Lower lobe of right lung (tissue), 2 donors: Measurements from ENCODE around the gene STRBP. TPM values are rescaled to one million over a fixed set of nuclear protein-coding genes. Genes with fewer than 3 reads are reported as not detected.
"Not testable (repeated sequence)": the region's sequence is repeated elsewhere in the genome, so short reads cannot be mapped to it uniquely, and the experiment has no call there.

Source experiments
- ATAC-seq, 2 donors: fragments of 200-7000 bp; cut with Tn5 transposase; one replicate each; pipeline ENCODE4 v1.9.1; 2020 to 2022; ENCODE audit warnings: mild to moderate bottlenecking in 2 of 2, moderate library complexity in 2 of 2
- DNase-seq: peaks from one replicate; pipeline ENCODE4 v3.0.0-alpha.2; 2020
- H3K27ac ChIP-seq: fragments of 200-600 bp; one replicate; pipeline ENCODE4 v1.8.0; 2022
- H3K27me3 ChIP-seq: fragments of 200-600 bp; one replicate; pipeline ENCODE4 v1.8.0; 2022; ENCODE audit warnings: low read depth
- H3K36me3 ChIP-seq: fragments of 200-600 bp; one replicate; pipeline ENCODE4 v1.8.0; 2022; ENCODE audit warnings: mild to moderate bottlenecking
- H3K4me1 ChIP-seq: fragments of 200-600 bp; one replicate; pipeline ENCODE4 v1.8.0; 2022
- H3K4me3 ChIP-seq: fragments of 200-600 bp; one replicate; pipeline ENCODE4 v1.8.0; 2022; ENCODE audit warnings: mild to moderate bottlenecking
- H3K9me3 ChIP-seq: fragments of 200-600 bp; one replicate; pipeline ENCODE4 v1.8.0; 2022
- intact Hi-C: fragments of 100-400 bp; cut with DNase I; formaldehyde crosslinking; loops from one replicate; pipeline ENCODE4 v1.11.0; 2022
- total RNA-seq: library from RNA; stranded (reverse); fragmentation: NEBNext Ultra II Directional; extraction: Animal tissue kit (Norgen Biotek cat#: 25700); gene quantifications from one replicate; pipeline ENCODE4 v1.2.1, GENCODE V29; 2021
- TF ChIP-seq, protein P1 (sequence below): fragments of 200-600 bp; IDR thresholded peaks from one replicate; pipeline ENCODE4 v1.8.0; 2022; ENCODE audit warnings: antibody characterized with exemption, mild to moderate bottlenecking
- donor health status: DM: no; HTN: yes; CAD: no; lungs with severe emphysema.

Gene STRBP
- total RNA-seq, 1 donor from 2014 or later, result 23.7 TPM

GRCh38 chr9:123302348-123303214, 34.2 kb upstream of the STRBP start:
- intact Hi-C loops, result no loop called here
- no peak for ATAC-seq

DNA sequence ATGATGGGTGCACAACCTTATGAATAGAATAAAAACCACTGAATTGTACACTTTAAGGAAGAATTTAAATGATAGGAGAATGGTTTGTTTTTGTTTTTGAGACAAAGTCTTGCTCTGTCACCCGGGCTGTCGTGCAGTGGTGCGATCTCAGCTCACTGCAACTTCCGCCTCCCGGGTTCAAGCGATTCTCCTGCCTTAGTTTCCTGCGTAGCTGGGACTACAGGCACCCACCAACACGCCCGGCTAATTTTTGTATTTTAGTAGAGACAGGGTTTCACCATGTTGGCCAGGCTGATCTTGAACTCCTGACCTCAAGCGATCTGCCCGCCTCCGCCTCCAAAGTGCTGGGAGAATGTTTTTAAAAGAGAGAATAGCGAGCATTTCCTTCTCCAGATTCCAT, 33.5 kb upstream of the STRBP start:
- H3K4me1 ChIP-seq, H3K4me3 ChIP-seq, intact Hi-C loops, H3K27ac ChIP-seq, H3K9me3 ChIP-seq, ATAC-seq, DNase-seq, H3K27me3 ChIP-seq, H3K36me3 ChIP-seq: not testable (repeated sequence)

More at GRCh38 chr9:123302348-123303214, 34.2 kb upstream of the STRBP start:
- no peaks in the 10 kb centered on the region for H3K27me3 ChIP-seq
- no peak overlapping the region for H3K4me3 ChIP-seq
- H3K4me1 ChIP-seq, result no peaks in the 10 kb centered on the region
- no peaks in the 10 kb centered on the region for H3K36me3 ChIP-seq
- no peaks in the 10 kb centered on the region for H3K9me3 ChIP-seq
- no peak for DNase-seq
- TF ChIP-seq, protein P1, sequence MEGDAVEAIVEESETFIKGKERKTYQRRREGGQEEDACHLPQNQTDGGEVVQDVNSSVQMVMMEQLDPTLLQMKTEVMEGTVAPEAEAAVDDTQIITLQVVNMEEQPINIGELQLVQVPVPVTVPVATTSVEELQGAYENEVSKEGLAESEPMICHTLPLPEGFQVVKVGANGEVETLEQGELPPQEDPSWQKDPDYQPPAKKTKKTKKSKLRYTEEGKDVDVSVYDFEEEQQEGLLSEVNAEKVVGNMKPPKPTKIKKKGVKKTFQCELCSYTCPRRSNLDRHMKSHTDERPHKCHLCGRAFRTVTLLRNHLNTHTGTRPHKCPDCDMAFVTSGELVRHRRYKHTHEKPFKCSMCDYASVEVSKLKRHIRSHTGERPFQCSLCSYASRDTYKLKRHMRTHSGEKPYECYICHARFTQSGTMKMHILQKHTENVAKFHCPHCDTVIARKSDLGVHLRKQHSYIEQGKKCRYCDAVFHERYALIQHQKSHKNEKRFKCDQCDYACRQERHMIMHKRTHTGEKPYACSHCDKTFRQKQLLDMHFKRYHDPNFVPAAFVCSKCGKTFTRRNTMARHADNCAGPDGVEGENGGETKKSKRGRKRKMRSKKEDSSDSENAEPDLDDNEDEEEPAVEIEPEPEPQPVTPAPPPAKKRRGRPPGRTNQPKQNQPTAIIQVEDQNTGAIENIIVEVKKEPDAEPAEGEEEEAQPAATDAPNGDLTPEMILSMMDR, result no peak
- H3K27ac ChIP-seq, result no peak overlapping the region

DNA sequence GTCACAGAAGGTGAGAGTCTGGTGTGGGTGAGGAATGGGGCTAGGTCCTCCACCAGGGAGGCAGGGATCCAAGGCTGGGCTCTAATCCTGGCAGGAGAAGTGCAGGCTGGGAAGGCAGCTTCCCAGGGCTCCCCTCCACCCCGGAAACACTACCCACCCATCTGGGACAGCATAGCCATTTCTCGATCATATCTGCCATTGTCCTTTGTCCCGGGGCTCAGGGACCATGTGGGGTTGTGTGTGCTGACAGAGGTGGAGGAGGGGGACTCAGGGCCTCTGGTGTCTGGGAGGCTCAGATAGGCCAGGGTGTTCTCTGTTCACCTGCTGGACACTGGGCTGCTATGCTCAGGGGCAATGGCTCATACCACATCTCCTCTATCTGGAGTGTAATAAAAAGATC, 32.2 kb upstream of the STRBP start:
- H3K4me3 ChIP-seq, result no peak overlapping the region
- H3K9me3 ChIP-seq, result no peaks in the 10 kb centered on the region
- DNase-seq (no peak), ATAC-seq (no peak)
- no peaks in the 10 kb centered on the region for H3K27me3 ChIP-seq
- TF ChIP-seq, protein P1, result no peak
- no peaks in the 10 kb centered on the region for H3K4me1 ChIP-seq
- H3K36me3 ChIP-seq, result no peaks in the 10 kb centered on the region
- intact Hi-C loops, result no loop called here
- no peak overlapping the region for H3K27ac ChIP-seq

DNA sequence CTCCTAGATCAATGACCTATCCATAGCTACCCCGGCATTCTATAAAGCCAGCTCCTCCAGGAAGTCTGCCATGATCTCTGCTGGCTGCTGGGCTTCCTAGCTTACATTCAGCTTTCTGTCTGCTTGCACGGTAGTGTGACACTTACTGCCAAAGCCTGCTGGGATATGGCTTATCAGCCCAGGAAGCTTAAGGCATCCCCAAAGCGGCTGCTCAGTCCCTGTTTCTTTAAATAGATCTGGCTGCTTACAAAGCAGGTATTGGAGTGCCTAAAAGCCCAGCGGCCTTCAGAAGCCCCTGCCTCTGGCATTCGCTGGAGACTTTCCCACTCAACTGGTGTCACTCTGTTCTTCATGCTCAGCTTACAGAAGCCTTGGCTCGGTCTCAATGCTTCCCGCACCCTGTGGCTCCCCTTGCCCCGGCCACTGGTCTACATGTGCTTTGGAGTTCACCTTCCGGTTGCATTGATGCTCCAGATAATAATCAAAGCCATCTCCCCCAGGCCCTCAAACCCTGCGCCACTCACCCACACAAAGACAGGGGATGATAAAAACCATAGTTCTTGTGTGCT, 31.3 kb upstream of the STRBP start:
- Histone ChIP-seq H3K4me1 (no peaks in the 10 kb centered on the region), H3K4me3 (no peak overlapping the region), H3K27ac (no peak overlapping the region), H3K9me3 (no peaks in the 10 kb centered on the region), H3K27me3 (no peaks in the 10 kb centered on the region), H3K36me3 (no peaks in the 10 kb centered on the region)
- DNase-seq, result no peak
- ATAC-seq, result no peak
- TF ChIP-seq, protein P1, result no peak
- intact Hi-C loops, result no loop called here

GRCh38 chr9:123296174-123296573, 27.8 kb upstream of the STRBP start:
- TF ChIP-seq, protein P1, result no peak
- DNase-seq, result no peak

GRCh38 chr9:123291736-123292135, 23.4 kb upstream of the STRBP start:
- no peaks in the 10 kb centered on the region for H3K36me3 ChIP-seq
- H3K27ac ChIP-seq, result no peak overlapping the region
- no peak for ATAC-seq
- no peak for DNase-seq
- intact Hi-C loops, result no loop called here
- H3K27me3 ChIP-seq, result no peaks in the 10 kb centered on the region
- H3K4me1 ChIP-seq, result no peaks in the 10 kb centered on the region
- TF ChIP-seq, protein P1, result no peak
- no peaks in the 10 kb centered on the region for H3K9me3 ChIP-seq
- H3K4me3 ChIP-seq, result no peak overlapping the region

More at GRCh38 chr9:123296174-123296573, 27.8 kb upstream of the STRBP start:
- no peaks in the 10 kb centered on the region for H3K9me3 ChIP-seq
- H3K27ac ChIP-seq, result no peak overlapping the region
- no peaks in the 10 kb centered on the region for H3K4me1 ChIP-seq
- no peak overlapping the region for H3K4me3 ChIP-seq
- intact Hi-C loops, result no loop called here
- no peaks in the 10 kb centered on the region for H3K36me3 ChIP-seq
- no peak for ATAC-seq
- no peaks in the 10 kb centered on the region for H3K27me3 ChIP-seq
